Keratinocyte (primary cell): ENCODE results near the gene PAPPA2. TPM values are rescaled to one million over a fixed set of nuclear protein-coding genes. Genes with fewer than 3 reads are reported as not detected.

Experiments
- DNase-seq: peaks from one replicate; pipeline ENCODE4 v3.0.0-alpha.2; 2011; ENCODE audit warnings: low read depth, missing footprints, low spot score
- FAIRE-seq: peaks from 2 replicates; lab custom pipeline; 2011; peaks lifted over from hg19 to GRCh38; lab: Jason Lieb, UNC
- H2AFZ ChIP-seq: 2 replicates; pipeline ENCODE4 v1.6.0; 2012; ENCODE audit warnings: low read length, control low read depth, inconsistent platforms; ENCODE audit not compliant: control insufficient read depth
- H3K27ac ChIP-seq: 2 replicates; pipeline ENCODE4 v1.5.1; 2011; ENCODE audit warnings: low read length; ENCODE audit not compliant: control insufficient read depth, insufficient read depth
- H3K27me3 ChIP-seq: 3 replicates; pipeline ENCODE4 v1.6.0; 2011; ENCODE audit warnings: low read length; ENCODE audit not compliant: control insufficient read depth, insufficient read depth; ENCODE audit errors: extremely low read depth
- H3K36me3 ChIP-seq, 2 experiments: 2 replicates in 1 of 2; 3 replicates in 1 of 2; pipeline ENCODE4 v1.5.1; 2011; ENCODE audit warnings: low read length in 2 of 2, mild to moderate bottlenecking in 1 of 2; ENCODE audit not compliant: control insufficient read depth in 2 of 2, insufficient read depth in 2 of 2; ENCODE audit errors: extremely low read depth in 1 of 2
- H3K4me1 ChIP-seq: 3 replicates; pipeline ENCODE4 v1.5.1; 2011; ENCODE audit warnings: low read length; ENCODE audit not compliant: control insufficient read depth, insufficient read depth; ENCODE audit errors: extremely low read depth
- H3K4me2 ChIP-seq: 3 replicates; pipeline ENCODE4 v1.6.0; 2011; ENCODE audit warnings: low read depth, low read length; ENCODE audit not compliant: control insufficient read depth, insufficient read depth; ENCODE audit errors: extremely low read depth
- H3K4me3 ChIP-seq, 3 experiments: fragments of 200-600 bp in 1 of 3; sonication (generic) in 1 of 3; 2 replicates in 2 of 3; 3 replicates in 1 of 3; pipeline ENCODE4 v1.5.1; 2011 to 2016; ENCODE audit warnings: low read length in 3 of 3, mild to moderate bottlenecking in 3 of 3, control low read depth in 2 of 3, inconsistent platforms in 1 of 3, low read depth in 1 of 3, mixed read lengths in 1 of 3, mixed run types in 1 of 3, moderate library complexity in 1 of 3; ENCODE audit not compliant: control insufficient read depth in 2 of 3, insufficient read depth in 2 of 3; ENCODE audit errors: extremely low read depth in 1 of 3
- H3K79me2 ChIP-seq: 2 replicates; pipeline ENCODE4 v1.6.0; 2012; ENCODE audit warnings: low read length; ENCODE audit not compliant: control insufficient read depth, insufficient read depth
- H3K9ac ChIP-seq: 3 replicates; pipeline ENCODE4 v1.6.0; 2011; ENCODE audit warnings: low read length; ENCODE audit not compliant: control insufficient read depth, insufficient read depth; ENCODE audit errors: extremely low read depth
- H3K9me1 ChIP-seq: 3 replicates; pipeline ENCODE4 v1.6.0; 2011; ENCODE audit warnings: low read length; ENCODE audit not compliant: control insufficient read depth, insufficient read depth; ENCODE audit errors: extremely low read depth
- H3K9me3 ChIP-seq: 2 replicates; pipeline ENCODE4 v1.5.1; 2012; ENCODE audit warnings: low read depth, low read length; ENCODE audit not compliant: control insufficient read depth
- H4K20me1 ChIP-seq: 3 replicates; pipeline ENCODE4 v1.6.0; 2011; ENCODE audit warnings: low read length; ENCODE audit not compliant: control insufficient read depth, insufficient read depth; ENCODE audit errors: extremely low read depth
- CTCF ChIP-seq, 3 experiments: IDR thresholded peaks in 1 of 3; conservative IDR thresholded peaks in 1 of 3; optimal IDR thresholded peaks in 1 of 3; 2 replicates in 2 of 3; 3 replicates in 1 of 3; pipeline versions ENCODE3 to v1.5.1; 2011; ENCODE audit warnings: low read length in 3 of 3, mild to moderate bottlenecking in 3 of 3, moderate library complexity in 2 of 3, control low read depth in 1 of 3, inconsistent platforms in 1 of 3; ENCODE audit not compliant: insufficient read depth in 2 of 3; ENCODE audit errors: extremely low read depth in 1 of 3
- EZH2 ChIP-seq: IDR thresholded peaks from one replicate; pipeline ENCODE4 v1.6.1; 2012; ENCODE audit warnings: inconsistent platforms, mild to moderate bottlenecking, low read length, moderate library complexity
- dilution Hi-C: fragments of 300-500 bp; cut with MboI; formaldehyde crosslinking; loops from one replicate; pipeline ENCODE4 v1.7.0; 2020; ENCODE audit warnings: low sequenced_read_pairs; ENCODE audit not compliant: extremely low pct_ligation_motif_present
- polyA plus RNA-seq, 5 experiments: library from polyadenylated mRNA; depleted of rRNA in 3 of 5; stranded (reverse) in 3 of 5; stranded (forward) in 1 of 5; unstranded in 1 of 5; fragments of >200 nt; gene quantifications; 1 replicate in 1 of 5; 2 replicates in 3 of 5; 3 replicates in 1 of 5; pipeline versions ENCODE4 v1.2.1 to v1.2.3, GENCODE V29; 2011 to 2012; ENCODE audit warnings: missing spikeins in 2 of 5, low read depth in 1 of 5, low replicate concordance in 1 of 5

Gene PAPPA2
- polyA plus RNA-seq, 1 donor (not counting 4 experiments of a cell fraction or from before 2014, with no cell fraction given): 0.07 TPM

- no peaks in the 10 kb centered on the region for H3K9me3 ChIP-seq
- H2AFZ ChIP-seq: no peak overlapping the region
- DNase-seq (no peak), FAIRE-seq (no peak)
- H4K20me1 ChIP-seq: no peaks in the 10 kb centered on the region
- no peak overlapping the region for H3K9ac ChIP-seq
- no peak overlapping the region for H3K4me3 ChIP-seq
- H3K9me1 ChIP-seq: no peaks in the 10 kb centered on the region
- no peaks in the 10 kb centered on the region for H3K79me2 ChIP-seq
- H3K4me1 ChIP-seq: no peaks in the 10 kb centered on the region
- no peak overlapping the region for H3K27ac ChIP-seq
- TF ChIP-seq EZH2 (no peak), CTCF (optimal IDR thresholded peaks at IDR 0.05 in 1 of 3, IDR thresholded peaks at IDR 0.05 in 1 of 3, conservative IDR thresholded peaks at IDR 0.05 in 1 of 3; ENCODE audit: extremely low read depth in 1 of 3, insufficient read depth in 2 of 3, low read length in 3 of 3) (no peak)
- H3K4me2 ChIP-seq: no peak overlapping the region
- H3K27me3 ChIP-seq: no peaks in the 10 kb centered on the region
- H3K36me3 ChIP-seq: no peaks in the 10 kb centered on the region
- dilution Hi-C loops: no loop called here
Observed at GRCh38 chr1:176775996-176776395, 313.0 kb downstream of the PAPPA2 start.

GRCh38 chr1:176778056-176778455 lies 315.1 kb downstream of the PAPPA2 start:
- no peak for DNase-seq
- Histone ChIP-seq H4K20me1 (no peaks in the 10 kb centered on the region), H3K27me3 (no peaks in the 10 kb centered on the region), H3K9me1 (no peaks in the 10 kb centered on the region), H3K4me3 (no peak overlapping the region), H3K4me2 (no peak overlapping the region), H3K4me1 (no peaks in the 10 kb centered on the region), H3K36me3 (no peaks in the 10 kb centered on the region), H3K27ac (no peak overlapping the region), H2AFZ (no peak overlapping the region), H3K79me2 (no peaks in the 10 kb centered on the region), H3K9ac (no peak overlapping the region), H3K9me3 (no peaks in the 10 kb centered on the region)
- dilution Hi-C loops: no loop called here
- TF ChIP-seq CTCF (optimal IDR thresholded peaks at IDR 0.05 in 1 of 3, IDR thresholded peaks at IDR 0.05 in 1 of 3, conservative IDR thresholded peaks at IDR 0.05 in 1 of 3; ENCODE audit: extremely low read depth in 1 of 3, insufficient read depth in 2 of 3, low read length in 3 of 3) (no peak), EZH2 (no peak)
- no peak for FAIRE-seq
